22Rv1 (cell line): ENCODE data around the gene DHX29.

Experiments used
- H3K27ac ChIP-seq: fragments of 450-650 bp; 2 replicates; pipeline ENCODE4 v1.5.1; 2017
- CTCF ChIP-seq: fragments of 450-650 bp; IDR thresholded peaks from 2 replicates; pipeline ENCODE4 v1.5.1; 2017; ENCODE audit warnings: mild to moderate bottlenecking
- ZFX ChIP-seq: fragments of 450-650 bp; IDR thresholded peaks from 2 replicates; pipeline ENCODE4 v1.6.1; 2017; ENCODE audit warnings: antibody characterized with exemption, borderline replicate concordance

Gene DHX29

GRCh38 chr5:55303238-55303690 is 4.2 kb downstream of the DHX29 start:
- no peak overlapping the region for H3K27ac ChIP-seq

GRCh38 chr5:55300890-55301289 is 6.6 kb downstream of the DHX29 start:
- no peak for TF ChIP-seq CTCF
- TF ChIP-seq ZFX = no peak

More at GRCh38 chr5:55303238-55303690, 4.2 kb downstream of the DHX29 start:
- TF ChIP-seq ZFX (no peak), CTCF (no peak)

GRCh38 chr5:55294935-55295334 is 12.6 kb downstream of the DHX29 start:
- no peak overlapping the region for H3K27ac ChIP-seq
- TF ChIP-seq CTCF (no peak), ZFX (no peak)

More at GRCh38 chr5:55300890-55301289, 6.6 kb downstream of the DHX29 start:
- H3K27ac ChIP-seq = no peak overlapping the region

GRCh38 chr5:55290991-55291390 is 16.5 kb downstream of the DHX29 start:
- no peak overlapping the region for H3K27ac ChIP-seq
- TF ChIP-seq CTCF = no peak
- no peak for TF ChIP-seq ZFX

GRCh38 chr5:55289808-55290207 is 17.7 kb downstream of the DHX29 start:
- H3K27ac ChIP-seq = no peak overlapping the region
- no peak for TF ChIP-seq ZFX
- no peak for TF ChIP-seq CTCF

GRCh38 chr5:55286411-55286933 is 21.0 kb downstream of the DHX29 start:
- no peak for TF ChIP-seq CTCF
- TF ChIP-seq ZFX = no peak
- no peak overlapping the region for H3K27ac ChIP-seq

- no peak overlapping the region for H3K27ac ChIP-seq
- TF ChIP-seq CTCF (no peak), ZFX (no peak)
Measured at GRCh38 chr5:55278778-55279177, 28.7 kb downstream of the DHX29 start.
